HEK293T (cell line): ENCODE results near the gene TMEM263.

Experiments
- CTCF ChIA-PET: fragments of 350-600 bp; formaldehyde crosslinking; extraction: SDS; loops from one replicate; lab custom pipeline; 2021; ENCODE audit warnings: antibody characterized with exemption, inconsistent platforms; lab: Yijun Ruan, JAX
- POLR2A ChIA-PET: fragments of 350-600 bp; formaldehyde crosslinking; extraction: SDS; loops from one replicate; lab custom pipeline; 2020; ENCODE audit warnings: antibody characterized with exemption, inconsistent platforms; lab: Yijun Ruan, JAX
- DNase-seq: peaks from one replicate; pipeline ENCODE4 v3.0.0; 2012; ENCODE audit warnings: mixed read lengths; ENCODE audit errors: extremely low spot score
- ARNT ChIP-seq: fragments of 450-650 bp; IDR thresholded peaks from 2 replicates; pipeline ENCODE4 v1.6.1; 2017; ENCODE audit warnings: mild to moderate bottlenecking
- BHLHE40 ChIP-seq: fragments of 450-650 bp; IDR thresholded peaks from 2 replicates; pipeline ENCODE4 v1.6.1; 2016; ENCODE audit warnings: mild to moderate bottlenecking, moderate library complexity, borderline replicate concordance
- CTBP1 ChIP-seq: fragments of 450-650 bp; IDR thresholded peaks from 2 replicates; pipeline ENCODE4 v1.6.1; 2016; ENCODE audit warnings: borderline replicate concordance
- ELF4 ChIP-seq: fragments of 450-650 bp; IDR thresholded peaks from 2 replicates; pipeline ENCODE4 v1.6.1; 2017; ENCODE audit warnings: antibody characterized with exemption
- FOXA1 ChIP-seq: fragments of 450-650 bp; IDR thresholded peaks from 2 replicates; pipeline ENCODE4 v1.6.1; 2016; ENCODE audit warnings: mild to moderate bottlenecking
- FOXK2 ChIP-seq: fragments of 450-650 bp; IDR thresholded peaks from 2 replicates; pipeline ENCODE4 v1.6.1; 2016; ENCODE audit warnings: mild to moderate bottlenecking
- FOXM1 ChIP-seq: fragments of 450-650 bp; IDR thresholded peaks from 2 replicates; pipeline ENCODE4 v1.6.1; 2017; ENCODE audit warnings: mild to moderate bottlenecking, borderline replicate concordance
- HDGF ChIP-seq: fragments of 450-650 bp; IDR thresholded peaks from 2 replicates; pipeline ENCODE4 v1.6.1; 2017; ENCODE audit warnings: antibody characterized with exemption, borderline replicate concordance
- L3MBTL2 ChIP-seq: fragments of 450-650 bp; conservative IDR thresholded peaks from 2 replicates; pipeline ENCODE4 v1.6.1; 2016; ENCODE audit warnings: mild to moderate bottlenecking
- LEF1 ChIP-seq: fragments of 450-650 bp; IDR thresholded peaks from 2 replicates; pipeline ENCODE4 v1.6.1; 2017; ENCODE audit warnings: mild to moderate bottlenecking, borderline replicate concordance
- NFRKB ChIP-seq: fragments of 450-650 bp; IDR thresholded peaks from 2 replicates; pipeline ENCODE4 v1.6.1; 2016; ENCODE audit warnings: mild to moderate bottlenecking, moderate library complexity
- SP1 ChIP-seq: fragments of 450-650 bp; IDR thresholded peaks from 2 replicates; pipeline ENCODE4 v1.6.1; 2017
- SUZ12 ChIP-seq: fragments of 450-650 bp; IDR thresholded peaks from 2 replicates; pipeline ENCODE4 v1.6.1; 2016; ENCODE audit warnings: mild to moderate bottlenecking
- TARDBP ChIP-seq: fragments of 450-650 bp; IDR thresholded peaks from 2 replicates; pipeline ENCODE4 v1.6.1; 2016
- ZNF384 ChIP-seq: fragments of 450-650 bp; IDR thresholded peaks from 2 replicates; pipeline ENCODE4 v1.6.1; 2016
- TF ChIP-seq, protein P1 (sequence below): fragments of 450-650 bp; IDR thresholded peaks from 2 replicates; pipeline ENCODE4 v1.6.1; 2016

TMEM263 gene

DNA sequence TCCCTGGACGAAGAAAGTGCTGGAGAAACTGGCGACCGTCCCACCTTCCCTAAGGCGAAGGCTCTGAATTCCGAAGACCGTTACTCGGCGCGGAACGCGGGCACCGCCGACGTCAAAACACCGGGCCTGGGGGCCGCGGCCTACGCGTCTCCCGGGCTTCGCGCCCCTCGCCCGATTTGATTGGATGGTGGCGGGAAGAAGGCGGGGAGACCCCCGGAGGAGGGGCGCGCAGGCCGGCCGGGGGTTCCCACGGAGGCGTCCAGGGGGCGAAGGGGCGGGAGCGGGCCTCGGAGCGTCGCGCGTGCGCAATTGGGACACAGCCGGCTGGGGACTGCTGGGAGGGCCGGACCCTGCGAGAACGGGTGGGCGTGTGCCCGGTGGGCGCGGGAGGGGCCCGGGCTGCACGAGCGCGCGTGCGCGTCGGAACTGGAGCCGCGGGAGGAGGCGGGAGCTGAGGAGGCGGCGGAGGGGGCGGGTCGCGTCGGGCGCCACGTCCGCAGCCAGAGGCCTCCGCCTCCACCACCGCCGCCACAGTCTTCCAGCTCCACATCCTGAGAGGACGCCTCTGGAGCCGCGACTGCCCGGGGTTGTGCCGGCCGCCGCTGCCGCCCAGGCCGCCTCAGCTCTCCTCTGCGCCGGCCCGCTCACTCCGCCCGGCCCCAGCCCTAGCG lies at the start of gene TMEM263:
TSS of gene TMEM263 (plus strand) at position 531 of the 671 bp plus-strand sequence. CDS start 11,210 bp downstream, outside the sequence.
- TF ChIP-seq NFRKB, result no peak
- no peak for TF ChIP-seq SUZ12
- peak; percentile 98 for TF ChIP-seq L3MBTL2
- TF ChIP-seq SP1, result no peak
- TF ChIP-seq FOXA1, result no peak
- no peak for TF ChIP-seq ARNT
- TF ChIP-seq FOXK2, result no peak
- no peak for TF ChIP-seq CTBP1
- CTCF ChIA-PET, result interaction anchor here (0.6 kb wide), 1 partner anchor 115 kb away, joined by 5 read pairs; no protein-coding TSS in a partner anchor
- POLR2A ChIA-PET, result interaction anchor here (0.6 to 2.1 kb wide), 11 partner anchors 9 to 598 kb away, joined by 3 to 16 read pairs (median 4); partner anchors contain the start of genes CRY1, MTERF2 and POLR3B
- peak; percentile 97 for DNase-seq

DNA sequence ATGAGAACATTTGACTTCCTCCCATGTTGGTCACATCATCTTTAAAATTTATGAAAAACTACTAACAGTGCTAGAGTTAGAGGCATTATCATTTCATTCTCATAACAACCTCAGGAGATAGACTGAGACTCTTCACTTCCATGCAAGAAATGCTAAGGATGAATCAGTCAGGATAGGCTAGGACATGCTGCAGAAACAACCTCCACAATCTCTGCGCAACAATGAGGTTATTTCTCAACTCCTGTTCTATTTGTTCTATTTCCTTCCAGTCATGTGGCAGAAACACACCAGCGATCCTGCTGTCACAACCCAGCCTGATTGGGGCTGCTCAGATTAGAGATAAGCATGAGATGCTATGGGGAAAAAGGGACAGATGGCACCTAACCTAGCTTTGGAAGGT lies 49.0 kb upstream of the TMEM263 start:
- CTCF ChIA-PET, result interaction anchor here (0.7 kb wide), 1 partner anchor 912 kb away, joined by 3 read pairs; no protein-coding TSS in a partner anchor
- DNase-seq, result no peak
- POLR2A ChIA-PET, result no interaction called here
- TF ChIP-seq FOXM1, result no peak
- no peak for TF ChIP-seq FOXK2
- TF ChIP-seq FOXA1, result no peak
- TF ChIP-seq ELF4, result no peak
- TF ChIP-seq SP1, result no peak
- no peak for TF ChIP-seq ZNF384
- no peak for TF ChIP-seq BHLHE40
- TF ChIP-seq, protein P1, sequence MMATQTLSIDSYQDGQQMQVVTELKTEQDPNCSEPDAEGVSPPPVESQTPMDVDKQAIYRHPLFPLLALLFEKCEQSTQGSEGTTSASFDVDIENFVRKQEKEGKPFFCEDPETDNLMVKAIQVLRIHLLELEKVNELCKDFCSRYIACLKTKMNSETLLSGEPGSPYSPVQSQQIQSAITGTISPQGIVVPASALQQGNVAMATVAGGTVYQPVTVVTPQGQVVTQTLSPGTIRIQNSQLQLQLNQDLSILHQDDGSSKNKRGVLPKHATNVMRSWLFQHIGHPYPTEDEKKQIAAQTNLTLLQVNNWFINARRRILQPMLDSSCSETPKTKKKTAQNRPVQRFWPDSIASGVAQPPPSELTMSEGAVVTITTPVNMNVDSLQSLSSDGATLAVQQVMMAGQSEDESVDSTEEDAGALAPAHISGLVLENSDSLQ, result no peak
- TF ChIP-seq SUZ12, result no peak
- TF ChIP-seq HDGF, result no peak
- TF ChIP-seq TARDBP, result no peak
- no peak for TF ChIP-seq ARNT
- no peak for TF ChIP-seq NFRKB
- TF ChIP-seq LEF1, result no peak
- no peak for TF ChIP-seq CTBP1
- TF ChIP-seq L3MBTL2, result no peak

DNA sequence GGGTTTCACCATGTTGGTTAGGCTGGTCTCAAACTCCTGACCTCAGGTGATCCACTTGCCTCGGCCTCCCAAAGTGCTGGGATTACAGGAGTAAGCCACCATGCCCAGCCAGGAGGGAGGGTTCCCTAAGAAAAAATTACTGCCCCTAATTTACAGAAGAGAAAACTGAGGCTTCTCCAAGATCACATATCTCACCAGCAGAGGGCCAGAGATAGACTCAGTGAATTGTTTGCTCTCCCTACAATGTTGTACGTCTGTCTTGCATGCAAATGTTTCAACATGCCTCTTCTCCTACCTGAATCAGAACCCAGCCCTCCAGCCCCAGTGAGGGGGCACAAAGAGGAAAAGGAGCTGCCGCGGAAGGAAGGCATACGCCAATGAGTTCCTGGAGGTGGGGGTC lies 48.3 kb upstream of the TMEM263 start:
- POLR2A ChIA-PET, result no interaction called here
- DNase-seq, result no peak
- CTCF ChIA-PET, result no interaction called here
- TF ChIP-seq ZNF384, result no peak
- no peak for TF ChIP-seq LEF1
- TF ChIP-seq BHLHE40, result no peak
- no peak for TF ChIP-seq TARDBP
- TF ChIP-seq NFRKB, result no peak
- TF ChIP-seq FOXM1, result no peak
- TF ChIP-seq ELF4, result no peak
- no peak for TF ChIP-seq ARNT
- no peak for TF ChIP-seq FOXA1
- no peak for TF ChIP-seq CTBP1
- no peak for TF ChIP-seq FOXK2
- TF ChIP-seq, protein P1, result no peak
- TF ChIP-seq SP1, result no peak
- TF ChIP-seq L3MBTL2, result no peak
- no peak for TF ChIP-seq SUZ12
- no peak for TF ChIP-seq HDGF

DNA sequence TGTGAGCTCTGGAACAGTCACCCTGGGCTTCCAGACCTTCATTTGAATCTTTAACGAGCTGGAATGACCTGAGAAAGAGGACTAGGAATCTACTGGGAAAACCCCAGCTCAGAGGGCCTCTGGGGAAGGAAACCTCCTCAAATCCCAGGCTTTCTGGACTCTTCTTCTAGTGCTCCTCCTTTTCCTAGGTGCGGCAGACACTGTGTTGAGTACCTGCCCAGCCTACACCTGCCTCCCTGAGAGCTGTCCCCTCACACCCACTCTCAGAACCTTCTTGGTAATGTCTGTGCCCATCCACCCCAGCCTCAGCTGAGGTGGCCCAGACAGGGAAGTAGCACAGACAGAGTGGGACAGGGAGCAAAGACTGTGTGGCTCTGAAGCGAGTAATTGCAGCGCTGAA lies 47.9 kb upstream of the TMEM263 start:
- POLR2A ChIA-PET, result interaction anchor here (1.3 kb wide), 1 partner anchor 23 kb away, joined by 3 read pairs; no protein-coding TSS in a partner anchor

DNA sequence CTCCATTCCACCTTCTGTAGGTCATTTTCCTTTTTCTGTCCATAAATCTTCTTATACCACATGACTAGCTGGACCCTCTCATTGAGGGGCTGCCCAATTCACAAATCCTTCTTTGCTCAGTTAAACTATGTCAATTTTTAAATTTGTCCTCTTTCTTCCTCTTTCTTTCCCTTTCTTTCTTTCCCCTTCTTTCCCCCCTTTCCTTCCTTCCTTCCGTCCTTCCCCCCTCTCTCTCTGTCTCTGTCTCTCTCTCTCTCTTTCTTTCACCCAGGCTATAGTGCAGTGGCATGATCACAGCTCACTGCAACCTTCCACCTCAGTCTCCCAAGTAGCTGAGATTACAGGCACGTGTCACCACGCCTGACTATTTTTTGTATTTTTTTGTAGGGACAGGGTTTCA lies 47.1 kb upstream of the TMEM263 start:
- TF ChIP-seq FOXM1, result no peak
- TF ChIP-seq, protein P1, result 0 out of 2 replicates have a peak, but pooled peaks have one; percentile 0
- CTCF ChIA-PET, result no interaction called here
- POLR2A ChIA-PET, result interaction anchor here (1.3 kb wide), 1 partner anchor 24 kb away, joined by 3 read pairs; no protein-coding TSS in a partner anchor

More for the DNA sequence above, 47.9 kb upstream of the TMEM263 start:
- CTCF ChIA-PET, result no interaction called here
- TF ChIP-seq CTBP1 (no peak), L3MBTL2 (no peak), TARDBP (no peak), SUZ12 (no peak), SP1 (no peak), ARNT (no peak), LEF1 (no peak), ELF4 (no peak), BHLHE40 (no peak), FOXK2 (no peak), NFRKB (no peak)
- TF ChIP-seq, protein P1, result no peak
- no peak for DNase-seq

DNA sequence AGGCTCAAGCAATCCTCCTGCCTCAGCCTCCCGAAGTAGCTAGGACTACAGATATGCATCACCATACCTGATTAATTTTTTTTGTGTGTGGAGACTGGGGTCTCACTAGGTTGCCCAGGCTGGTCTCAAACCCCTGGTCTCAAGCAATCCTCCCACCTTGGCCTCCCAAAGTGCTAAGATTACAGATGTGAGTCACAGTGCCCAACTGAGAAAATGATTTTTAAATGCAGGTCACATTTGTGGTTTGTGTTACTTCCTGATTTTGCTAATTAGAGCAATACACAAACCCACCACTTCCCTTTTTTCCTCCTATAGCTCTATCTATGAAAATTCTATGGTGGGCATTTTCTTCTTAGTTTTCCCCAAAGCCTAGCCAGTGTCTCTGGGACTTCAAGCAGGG lies 45.5 kb upstream of the TMEM263 start:
- no peak for DNase-seq
- TF ChIP-seq ELF4 (no peak), NFRKB (no peak), SP1 (no peak), TARDBP (no peak), BHLHE40 (no peak), ZNF384 (no peak), FOXK2 (no peak), LEF1 (no peak), CTBP1 (no peak), SUZ12 (no peak), FOXA1 (no peak), FOXM1 (no peak), L3MBTL2 (no peak), ARNT (no peak), HDGF (no peak)
- TF ChIP-seq, protein P1, result no peak
- ChIA-PET POLR2A (no interaction called here), CTCF (interaction anchor here (1.0 to 1.4 kb wide), 2 partner anchors 8 to 12 kb away, joined by 3 read pairs; no protein-coding TSS in a partner anchor)

More for the DNA sequence above, 47.1 kb upstream of the TMEM263 start:
- DNase-seq, result no peak
